ENCODE results near the gene GAMT.

The GAMT gene

DNA sequence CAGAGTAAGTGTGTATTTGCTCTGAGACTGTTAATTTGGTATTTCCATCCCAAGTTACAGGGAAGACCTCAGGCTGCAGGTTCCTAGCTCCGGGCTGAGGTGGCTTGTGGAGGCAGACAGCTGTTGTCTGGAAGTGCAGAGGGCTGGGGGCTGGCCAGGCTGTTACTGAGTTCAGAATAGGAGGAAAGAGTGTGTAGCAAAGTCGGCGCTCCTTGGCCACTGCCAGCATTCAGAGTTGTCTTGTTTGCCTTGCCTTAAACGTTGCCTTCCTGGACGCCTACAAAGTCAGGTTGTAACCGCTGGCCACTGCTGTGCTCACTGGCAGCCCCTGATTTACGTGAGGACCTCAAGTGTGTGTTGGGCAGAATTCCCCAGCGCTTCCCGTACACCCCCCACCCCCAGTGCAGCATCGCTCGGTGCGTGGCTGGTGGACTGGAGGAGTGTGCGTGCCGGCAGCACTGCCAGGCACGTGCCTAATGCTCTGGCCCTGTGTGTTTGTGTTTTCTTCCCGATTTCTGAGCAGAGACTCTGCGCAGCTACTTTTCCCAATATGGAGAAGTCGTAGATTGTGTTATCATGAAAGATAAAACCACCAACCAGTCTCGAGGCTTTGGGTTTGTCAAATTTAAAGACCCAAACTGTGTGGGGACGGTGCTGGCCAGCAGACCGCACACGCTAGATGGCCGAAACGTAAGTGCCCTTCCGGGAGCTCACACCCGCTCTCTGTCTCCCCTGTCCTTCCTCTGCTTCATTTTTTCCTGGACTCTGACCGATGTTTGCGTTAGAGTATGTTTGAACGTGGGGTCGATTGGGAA lies 16.5 kb upstream of the GAMT start:
- no peak for DNase-seq

DNA sequence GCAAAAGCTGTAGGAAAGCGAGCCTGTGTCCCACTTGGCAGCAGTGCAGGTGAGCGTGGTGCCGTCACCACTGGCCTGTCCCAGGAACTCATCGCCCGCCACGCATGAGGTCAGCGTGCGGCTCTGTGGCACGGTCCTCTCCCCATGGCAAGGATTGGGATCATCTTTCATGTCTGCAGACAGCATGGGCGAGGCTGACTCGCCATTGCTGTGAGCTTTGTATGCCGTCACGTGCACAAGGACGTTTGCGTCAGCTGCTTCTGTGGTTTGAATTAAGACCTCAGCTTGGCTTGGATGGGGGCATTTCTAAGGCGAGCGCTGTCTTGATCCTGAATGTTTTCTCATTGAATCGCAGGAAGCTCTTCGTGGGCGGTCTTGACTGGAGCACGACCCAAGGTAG lies 15.8 kb upstream of the GAMT start:
- DNase-seq, result no peak

DNA sequence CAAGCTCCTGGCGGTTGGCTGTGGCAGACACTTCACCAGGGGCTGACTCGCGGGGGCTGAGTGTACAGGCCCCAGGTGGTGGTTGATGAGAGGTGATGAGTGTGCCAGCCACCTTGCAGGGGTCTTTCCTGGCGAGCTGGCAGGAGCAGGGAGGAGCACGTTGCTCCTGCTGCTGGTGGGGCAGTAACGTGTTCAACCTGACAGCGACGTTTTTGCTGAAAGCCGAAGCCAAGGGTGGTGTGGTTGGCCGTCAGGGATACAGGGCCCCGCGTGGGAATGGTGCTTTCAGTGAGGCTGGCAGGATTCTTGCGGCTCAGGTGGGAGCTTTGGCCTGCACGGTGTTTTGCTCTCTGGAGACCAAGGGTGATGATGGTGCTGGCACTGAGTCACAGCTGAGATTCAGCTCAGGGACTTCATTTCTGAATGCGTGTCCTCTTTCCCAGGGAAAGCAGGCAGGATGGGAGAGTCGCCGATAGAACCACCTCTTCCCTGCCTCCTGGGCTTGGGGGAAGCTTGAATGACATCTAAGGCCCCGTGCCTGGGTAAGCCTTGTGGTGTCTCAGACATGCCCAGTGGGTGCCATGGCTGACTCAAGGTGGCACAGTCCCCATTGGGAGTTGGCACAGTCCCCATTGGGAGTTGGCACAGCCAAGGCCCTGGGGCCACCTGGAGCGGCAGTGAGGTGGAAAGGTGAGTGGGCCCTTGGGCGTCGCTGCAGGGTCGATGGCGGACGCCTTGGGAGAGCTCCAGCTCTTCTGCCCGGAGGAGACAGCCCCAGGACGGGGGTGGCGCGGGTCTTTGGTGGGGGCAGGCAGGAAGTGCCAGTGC lies 14.9 kb upstream of the GAMT start:
- DNase-seq, result no peak

DNA sequence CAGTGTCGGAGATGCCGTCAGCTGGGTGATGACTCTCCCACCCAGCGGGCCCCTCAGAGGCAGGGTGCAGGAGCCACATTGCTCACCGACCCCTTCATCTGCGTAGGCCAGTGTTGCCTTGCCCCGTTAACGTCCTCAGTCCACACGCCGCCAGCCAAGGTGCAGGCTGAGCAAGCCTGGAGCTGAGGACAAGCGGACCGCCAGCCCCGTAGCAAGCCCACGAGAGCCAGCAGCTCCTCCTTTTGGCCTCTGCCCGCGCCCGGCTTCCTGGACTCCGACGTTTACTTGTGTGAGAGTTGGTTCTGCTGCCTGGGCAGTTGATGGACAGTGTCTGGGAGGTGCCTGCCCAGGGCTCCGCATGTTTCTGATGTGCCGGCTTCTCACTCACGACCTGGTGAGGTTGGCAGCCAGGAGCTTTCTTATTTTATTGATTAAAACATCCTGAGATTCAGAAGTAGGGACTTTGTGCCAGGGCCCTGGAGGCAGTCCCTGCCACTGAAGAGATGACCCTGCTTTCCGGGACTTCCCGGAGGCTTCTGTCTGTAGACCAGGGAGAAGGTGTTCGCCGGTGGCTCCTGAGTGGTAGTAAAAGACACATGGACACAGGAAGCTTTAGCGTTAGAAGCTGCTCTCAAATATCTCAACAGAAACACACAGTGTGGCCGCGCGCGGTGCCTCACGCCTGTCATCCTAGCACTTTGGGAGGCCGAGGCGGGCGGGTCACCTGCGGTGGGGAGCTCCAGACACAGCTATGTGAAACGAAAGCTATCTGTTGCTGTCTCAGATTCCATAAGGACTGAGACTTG lies 11.9 kb upstream of the GAMT start:
- DNase-seq, result no peak

DNA sequence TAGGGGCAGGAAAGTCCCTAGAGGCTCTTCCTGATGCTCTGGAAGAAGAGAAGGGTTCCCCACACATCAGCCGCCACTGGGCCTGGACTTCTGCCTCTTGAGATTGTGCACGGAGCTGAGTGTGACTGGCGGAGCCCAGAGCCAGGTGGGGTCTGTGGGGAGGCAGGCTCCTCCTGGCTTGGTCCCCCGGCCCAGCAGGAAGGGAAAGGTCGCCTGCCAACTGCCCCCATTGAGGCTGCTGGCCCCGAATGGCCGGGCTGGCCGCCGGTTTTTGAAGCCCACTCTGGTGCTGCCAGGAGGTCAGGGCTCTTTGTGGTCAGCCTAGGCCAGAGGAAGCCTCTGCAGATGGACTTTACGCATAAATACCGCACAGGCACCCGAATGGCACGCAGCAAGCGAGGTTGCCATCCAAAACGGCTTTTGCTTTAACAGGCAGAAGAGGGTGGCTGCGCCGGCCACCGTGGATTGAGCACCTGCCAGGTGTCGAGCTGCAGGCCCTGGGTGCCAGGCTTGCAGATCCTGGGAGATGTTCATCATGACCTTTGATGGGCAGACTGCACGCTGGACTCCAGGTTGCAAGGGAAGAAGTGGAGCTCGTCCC lies 11.1 kb upstream of the GAMT start:
- no peak for DNase-seq

DNA sequence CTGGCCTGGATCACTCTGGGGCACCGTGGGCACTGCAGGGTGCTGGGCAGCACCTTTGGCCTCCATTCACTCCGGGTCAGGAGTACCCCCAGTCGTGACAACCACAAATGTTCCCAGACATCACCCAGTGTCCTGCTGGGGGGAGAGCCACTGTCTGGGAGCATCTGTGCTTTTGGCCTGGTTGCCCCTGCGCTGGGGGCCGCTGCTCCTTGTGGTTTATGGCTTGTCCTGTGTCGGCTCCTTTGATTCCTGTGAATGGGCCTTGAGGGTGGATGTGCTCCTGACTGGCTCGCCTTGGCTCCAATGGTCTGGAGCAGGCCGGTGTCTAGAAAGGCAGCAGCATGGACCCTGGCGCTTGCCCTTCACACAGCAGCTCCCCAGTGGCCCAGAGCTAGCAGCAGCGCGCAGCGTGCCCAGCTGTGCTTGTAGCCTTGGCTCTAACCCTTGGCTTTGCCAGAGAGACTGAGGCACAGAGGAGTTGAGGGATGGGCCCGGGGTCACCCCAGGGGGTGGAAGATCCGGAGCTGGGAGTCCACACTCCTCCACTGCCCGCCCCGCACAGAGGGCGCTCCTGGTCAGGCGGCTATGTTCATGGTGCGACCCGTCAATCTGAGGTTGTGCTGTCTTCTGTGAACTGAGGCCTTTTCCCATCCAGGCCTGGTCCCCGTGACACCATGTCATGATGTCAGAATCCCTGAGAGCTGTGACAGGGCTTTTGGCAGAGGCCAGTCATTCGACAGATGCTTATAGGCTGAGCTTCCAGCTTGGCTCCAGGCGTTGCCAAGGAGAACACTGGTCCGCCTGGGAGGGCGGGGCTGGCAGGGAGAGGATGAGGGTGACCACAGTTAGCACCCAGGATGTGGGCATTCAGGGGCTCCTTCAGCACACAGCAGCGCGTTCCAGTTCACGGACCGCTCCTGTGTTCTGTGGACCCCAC lies 10.2 kb upstream of the GAMT start:
- no peak for DNase-seq

DNA sequence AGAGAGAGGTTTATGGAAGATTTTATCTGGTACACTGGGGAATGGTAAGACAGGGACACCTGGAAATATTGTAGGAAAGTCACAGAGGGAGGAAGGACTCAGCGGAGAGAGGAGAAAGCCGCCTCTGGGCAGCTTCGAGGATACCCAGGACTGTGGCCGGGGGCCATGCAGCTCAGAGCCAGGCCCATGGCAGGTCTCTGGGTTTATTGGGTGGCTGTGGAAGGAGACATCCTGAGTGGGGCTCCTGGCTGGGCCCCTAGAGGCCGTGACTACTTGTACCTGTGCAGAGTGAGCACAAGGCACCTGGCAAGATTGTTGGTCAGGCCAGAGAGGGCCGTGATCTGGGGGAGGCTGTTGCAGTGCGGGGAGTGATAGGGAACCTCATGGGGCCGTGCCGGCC lies 9.4 kb upstream of the GAMT start:
- DNase-seq, result no peak

DNA sequence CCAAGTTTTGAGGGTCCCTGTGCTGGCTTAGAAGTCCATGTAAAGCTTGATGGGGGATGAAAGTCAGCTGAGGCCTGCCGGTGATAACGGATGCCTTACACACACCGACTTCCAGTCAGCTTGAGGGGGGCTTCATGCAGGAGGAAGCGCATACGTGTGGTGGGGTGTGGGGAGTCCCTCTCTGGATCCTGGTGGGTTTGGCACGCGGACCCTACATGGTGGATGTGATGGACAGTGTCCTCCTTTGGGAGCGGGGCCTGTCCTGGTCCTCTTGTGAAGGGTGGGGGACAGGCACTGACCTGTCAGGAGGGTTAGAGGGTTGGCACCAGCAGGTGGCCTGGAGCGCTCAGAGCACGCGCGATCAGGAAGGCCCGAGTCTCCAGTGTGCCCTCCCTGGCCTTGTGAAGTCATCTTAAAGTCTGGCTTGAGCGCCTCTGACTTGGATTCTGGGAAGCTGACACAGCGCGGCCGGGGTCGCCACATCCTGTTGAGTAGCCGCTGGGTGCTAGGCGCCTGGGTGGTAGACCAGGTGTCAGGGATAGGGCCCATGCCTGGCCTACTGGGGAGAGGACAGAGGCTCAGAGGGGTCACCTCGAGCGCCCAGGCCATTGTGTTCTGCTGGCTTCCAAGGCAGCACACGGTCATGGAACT lies 8.9 kb upstream of the GAMT start:
- DNase-seq, result no peak

DNA sequence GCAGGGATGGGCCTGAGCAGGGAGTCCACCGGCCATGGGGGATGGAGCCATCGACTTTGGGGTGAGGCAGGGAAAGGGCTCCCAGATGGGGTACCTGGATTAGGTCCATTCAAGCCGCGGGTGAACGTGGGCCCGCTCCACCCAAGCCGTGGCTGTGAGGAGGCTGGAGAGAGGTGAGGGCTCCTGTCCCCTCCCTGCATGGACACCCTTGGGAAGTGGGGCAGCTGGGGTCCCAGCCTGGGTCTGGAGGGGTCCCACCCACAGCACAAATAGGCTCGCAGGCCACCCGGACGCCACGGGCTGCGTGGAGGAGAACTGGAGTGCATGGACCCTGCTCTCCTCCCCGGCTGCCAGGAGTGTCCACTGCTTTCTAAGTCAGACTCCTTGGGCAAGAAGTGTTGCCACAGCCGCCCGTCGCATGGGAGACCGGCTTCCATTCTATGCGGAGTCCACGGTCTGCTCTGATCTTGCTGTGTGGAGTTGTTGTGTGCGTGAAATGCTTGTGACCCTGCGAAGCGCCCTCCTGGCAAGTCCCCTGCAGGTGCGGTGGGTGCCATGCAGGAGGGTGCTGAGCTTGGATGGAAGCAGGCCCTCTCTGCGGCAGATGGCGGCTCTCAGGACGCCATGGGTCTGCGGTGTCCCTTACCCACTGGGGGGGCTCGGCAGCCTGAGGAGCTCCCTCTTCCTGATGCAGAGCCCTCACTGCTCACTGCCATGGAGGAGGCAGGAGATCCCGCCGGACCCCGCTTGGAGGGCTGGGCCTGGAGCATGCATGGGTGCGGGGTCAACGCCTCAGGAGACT lies 8.1 kb upstream of the GAMT start:
- DNase-seq, result no peak

DNA sequence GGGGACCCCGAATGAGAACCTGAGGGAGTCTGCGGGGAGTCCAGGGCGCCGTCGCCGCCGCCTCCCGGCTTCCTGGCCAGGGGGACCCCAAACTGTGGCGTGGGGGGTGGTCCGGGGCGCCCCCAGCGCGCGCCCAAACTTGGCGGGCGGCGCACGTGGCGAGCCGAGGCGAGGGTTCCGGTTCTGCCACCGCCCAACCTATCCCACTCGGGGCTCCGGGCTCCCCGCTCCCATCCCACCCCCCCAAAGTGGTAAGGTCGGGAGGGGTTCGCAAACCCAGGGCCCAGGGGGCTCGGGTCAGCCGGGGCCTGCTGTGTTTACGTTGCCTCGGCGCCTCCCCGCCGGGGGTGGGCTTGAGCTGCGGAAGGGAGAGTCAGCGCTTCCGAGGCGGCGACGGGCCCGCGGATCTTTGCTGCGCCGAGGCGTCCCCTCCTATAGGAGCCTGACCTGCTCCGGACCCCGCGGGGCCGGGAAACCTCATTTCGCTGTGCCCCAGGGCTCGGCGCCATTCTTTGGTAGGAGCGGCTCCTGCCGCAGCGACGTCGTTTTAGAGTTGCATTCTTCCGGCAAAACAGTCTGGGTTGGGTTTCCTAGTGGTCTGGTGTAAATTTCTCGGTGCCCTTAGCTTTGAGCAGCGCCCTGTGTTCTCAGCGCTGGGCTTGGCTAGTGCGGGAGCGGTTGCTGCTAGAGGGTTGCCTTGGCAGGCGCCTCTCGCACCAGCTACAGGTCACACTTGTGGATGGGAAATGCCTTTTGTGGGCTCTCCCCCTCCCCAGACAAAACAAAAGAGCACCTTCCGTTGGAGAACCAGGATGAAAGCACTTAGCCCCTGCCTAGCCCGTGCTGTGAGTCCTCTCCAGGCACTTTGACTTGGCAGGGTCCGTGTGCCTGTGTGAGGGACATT lies 7.2 kb upstream of the GAMT start:
- DNase-seq, result peak; percentile 9

DNA sequence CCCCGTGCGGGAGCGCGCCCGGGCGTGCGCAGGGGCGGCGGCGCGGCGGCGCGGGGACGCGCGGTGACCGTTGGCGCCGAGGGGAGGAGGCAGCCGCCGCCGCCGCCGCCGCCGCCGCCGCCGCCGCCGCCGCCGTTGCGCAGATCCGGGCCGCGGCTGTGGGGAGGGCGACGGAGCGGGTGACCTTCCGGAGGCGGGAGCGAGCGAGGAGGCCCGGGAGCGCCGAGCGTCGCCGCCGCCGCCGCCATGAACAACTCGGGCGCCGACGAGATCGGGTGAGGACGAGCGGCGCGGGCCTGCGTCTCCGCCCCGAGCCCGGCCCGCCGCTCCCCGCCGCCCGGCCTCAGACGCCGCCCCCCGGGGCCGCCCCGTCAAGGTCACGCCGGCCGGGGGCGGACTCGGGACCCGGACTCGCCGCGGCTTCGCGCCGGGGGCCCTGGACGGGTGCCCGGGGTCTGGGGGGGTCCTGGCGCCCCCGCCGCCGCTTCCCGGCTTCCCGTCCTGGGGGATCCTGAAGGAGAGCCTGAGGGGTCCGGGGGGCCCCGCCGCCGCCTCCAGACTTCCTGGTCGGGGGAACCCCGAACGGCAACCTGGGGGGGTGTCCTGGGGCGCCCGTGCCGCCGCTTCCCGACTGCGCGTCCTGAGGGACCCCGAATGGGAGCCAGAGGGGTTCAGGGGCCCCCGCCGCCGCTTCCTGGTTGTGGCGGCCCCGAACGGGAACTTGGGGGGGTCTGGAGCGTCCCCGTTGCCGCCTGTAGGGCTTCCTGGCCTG lies 6.4 kb upstream of the GAMT start, which contains the start of gene DAZAP1:
TSS of gene DAZAP1 (plus strand) at position 59 of the 772 bp plus-strand sequence. CDS start at position 247, 188 bp downstream.
- DNase-seq, result no peak

DNA sequence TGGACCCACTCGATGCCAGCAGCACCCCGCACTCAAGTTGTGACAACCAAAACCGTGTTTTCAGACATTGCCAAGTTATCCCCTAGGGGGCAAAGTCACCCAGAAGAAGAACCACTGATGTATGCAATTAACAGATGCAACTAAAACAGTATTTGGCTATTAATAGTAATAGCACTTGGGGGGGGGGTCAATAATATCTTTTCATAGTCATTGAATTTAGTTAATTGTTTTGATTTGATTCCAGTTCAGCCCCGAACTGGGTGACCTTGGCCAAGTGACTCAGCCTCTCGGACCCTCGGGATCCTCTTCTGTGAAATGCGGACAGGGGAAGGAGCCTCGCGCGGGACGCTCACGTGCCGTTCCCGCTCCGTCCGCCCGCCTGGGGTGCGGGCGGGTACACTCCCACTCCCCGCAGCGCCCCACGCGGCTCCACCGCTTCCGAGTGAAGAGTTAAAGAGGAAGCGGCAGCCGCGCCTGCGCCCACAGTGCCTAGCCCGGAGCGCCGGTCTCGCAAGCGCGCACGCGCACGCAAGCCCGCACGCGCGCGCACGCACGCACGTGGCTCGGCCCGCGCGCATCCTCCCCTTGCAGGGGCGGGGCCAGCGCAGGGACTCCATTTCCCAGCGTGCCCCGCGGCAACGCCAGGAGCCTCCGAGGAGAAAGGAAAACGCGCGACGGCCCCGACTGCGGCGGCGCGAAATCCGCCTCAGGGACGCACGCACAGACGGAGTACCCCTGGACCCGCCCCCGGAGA lies 5.6 kb upstream of the GAMT start:
- peak; percentile 97 for DNase-seq

DNA sequence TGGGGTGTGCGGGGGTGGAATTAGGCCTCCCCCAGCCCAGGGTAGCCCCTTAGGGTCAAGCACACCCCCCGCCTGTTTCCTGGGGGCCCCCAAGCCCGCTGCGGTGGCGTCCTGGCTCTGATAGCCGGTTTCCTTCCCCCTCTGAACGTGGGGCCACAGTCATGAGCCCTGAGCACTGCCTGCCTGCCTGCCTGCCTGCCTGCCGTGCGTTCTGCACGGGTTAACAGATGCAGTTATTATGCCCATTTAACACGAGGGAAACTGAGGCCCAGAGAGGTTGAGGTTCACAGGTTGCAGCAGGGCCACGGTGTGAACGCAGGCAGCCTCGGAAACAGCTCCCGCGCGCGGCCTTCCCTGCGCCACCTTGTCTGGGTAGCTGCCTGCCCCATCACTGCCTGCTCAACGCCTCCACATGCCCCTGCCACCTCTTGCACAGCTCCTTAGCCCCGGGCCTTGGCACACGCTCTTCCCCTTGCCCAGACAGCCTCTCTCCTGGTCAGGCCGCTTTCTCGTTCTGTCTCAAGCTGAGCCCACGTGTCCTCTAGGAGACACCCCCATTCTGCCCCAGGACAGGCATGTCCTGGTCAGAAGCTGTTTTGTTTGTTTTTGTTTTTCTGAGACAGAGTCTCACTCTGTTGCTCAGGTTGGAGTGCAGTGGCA lies 1.2 kb upstream of the GAMT start:
- no peak for DNase-seq

DNA sequence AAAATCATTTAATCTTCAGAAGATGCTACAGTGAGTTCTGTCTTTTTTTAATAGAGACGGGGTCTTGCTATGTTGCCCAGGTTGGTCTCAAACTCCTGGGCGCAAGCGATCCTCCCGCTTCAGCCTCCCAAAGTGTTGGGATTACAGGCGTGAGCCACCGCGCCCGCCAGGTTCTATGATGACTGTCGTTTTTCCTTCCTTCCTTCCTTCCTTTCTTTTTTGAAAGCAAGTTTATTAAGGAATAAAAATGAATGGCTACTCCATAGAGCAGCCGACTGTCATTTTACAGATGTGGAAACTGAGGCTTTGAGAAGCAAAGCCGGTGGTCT lies 511 bp upstream of the GAMT start:
- no peak for DNase-seq

DNA sequence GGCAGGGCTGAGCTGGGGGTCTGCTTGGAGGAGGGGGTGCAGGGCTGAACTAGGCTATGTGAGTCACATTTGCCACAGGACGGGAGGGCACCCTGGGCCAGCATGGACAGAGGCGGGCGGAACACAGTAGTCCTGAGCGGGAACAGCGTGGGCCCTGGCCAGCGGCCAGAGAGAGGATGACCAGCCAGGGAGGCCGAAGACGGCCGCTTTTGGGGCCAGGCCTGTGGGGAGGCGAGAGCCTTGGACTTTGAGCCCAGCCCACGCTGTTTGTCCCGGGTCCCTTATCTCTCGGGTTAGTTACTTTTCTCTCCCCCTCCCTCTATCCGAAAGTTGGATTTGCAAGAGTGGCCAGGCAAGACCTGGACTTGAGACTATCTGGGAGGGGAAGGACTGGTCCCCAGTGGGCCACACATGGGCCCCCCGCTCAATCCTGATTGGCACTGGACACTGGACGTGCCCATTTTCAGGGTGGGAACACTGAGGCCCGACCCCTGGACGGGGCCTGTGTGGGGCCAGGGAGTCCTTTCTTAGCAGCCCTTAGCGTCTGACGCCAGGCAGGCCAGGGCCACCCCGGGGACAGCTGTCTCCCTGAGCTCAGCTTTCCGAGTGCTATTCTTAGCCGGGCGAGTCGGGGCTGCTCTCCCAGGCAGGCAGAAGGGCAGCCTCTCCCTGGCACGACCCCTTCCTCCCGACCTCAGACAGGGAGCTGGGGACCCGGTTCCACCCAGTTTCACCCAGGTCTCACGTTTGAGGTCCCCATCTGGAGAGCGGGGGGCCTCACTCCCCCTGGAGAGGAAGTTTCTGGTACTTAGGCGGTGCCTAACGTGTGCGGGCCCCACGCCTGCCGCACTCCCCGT lies 833 bp downstream of the GAMT start:
- no peak for DNase-seq

DNA sequence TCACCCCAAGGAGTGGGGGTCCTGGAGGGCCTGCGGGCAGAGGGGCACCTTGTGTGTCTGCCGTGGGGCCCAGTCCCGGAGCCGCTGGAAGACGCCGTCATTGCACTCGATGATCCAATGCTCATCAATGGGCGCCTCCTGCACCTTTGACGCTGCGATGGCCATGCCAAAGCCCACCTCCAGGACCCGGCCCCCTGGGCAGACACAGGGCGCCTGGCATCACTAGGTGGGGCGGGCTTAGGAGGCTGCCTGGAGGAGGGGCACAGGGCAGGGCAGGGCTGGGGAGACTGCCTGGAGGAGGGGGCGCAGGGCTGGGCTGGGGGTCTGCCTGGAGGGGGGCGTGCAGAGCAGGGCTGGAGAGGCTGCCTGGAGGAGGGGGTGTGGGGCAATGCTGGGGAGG lies 1.6 kb downstream of the GAMT start:
- no peak for DNase-seq
